ENCODE results near the gene PRDM11.

The PRDM11 gene

DNA sequence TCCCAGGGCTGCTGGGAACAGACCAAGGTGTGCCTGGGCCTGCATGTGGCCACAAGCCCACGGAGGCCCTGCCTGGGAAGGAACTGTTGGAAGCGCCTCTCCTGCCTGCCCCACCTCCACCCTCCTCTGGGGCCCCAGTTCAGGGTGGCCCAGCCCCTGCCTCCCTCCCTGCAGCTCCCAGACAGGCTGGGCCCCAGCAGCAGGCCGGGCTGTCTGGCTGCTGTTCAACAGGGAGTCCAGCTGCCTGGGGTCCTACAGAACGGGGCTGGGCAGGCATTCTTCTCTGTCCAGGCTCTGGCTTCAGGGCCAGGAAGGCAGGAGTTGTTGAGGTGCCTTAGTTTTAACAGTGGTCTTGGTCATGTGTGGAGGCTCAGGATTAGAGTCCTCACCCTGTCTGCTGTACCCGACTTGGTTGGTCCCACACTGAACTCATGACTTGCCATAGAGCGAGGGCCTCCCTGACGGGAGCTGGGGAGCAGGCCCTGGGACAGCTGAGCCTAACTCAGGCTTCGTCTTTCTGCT lies 11.8 kb downstream of the PRDM11 start:
- no peak for DNase-seq

DNA sequence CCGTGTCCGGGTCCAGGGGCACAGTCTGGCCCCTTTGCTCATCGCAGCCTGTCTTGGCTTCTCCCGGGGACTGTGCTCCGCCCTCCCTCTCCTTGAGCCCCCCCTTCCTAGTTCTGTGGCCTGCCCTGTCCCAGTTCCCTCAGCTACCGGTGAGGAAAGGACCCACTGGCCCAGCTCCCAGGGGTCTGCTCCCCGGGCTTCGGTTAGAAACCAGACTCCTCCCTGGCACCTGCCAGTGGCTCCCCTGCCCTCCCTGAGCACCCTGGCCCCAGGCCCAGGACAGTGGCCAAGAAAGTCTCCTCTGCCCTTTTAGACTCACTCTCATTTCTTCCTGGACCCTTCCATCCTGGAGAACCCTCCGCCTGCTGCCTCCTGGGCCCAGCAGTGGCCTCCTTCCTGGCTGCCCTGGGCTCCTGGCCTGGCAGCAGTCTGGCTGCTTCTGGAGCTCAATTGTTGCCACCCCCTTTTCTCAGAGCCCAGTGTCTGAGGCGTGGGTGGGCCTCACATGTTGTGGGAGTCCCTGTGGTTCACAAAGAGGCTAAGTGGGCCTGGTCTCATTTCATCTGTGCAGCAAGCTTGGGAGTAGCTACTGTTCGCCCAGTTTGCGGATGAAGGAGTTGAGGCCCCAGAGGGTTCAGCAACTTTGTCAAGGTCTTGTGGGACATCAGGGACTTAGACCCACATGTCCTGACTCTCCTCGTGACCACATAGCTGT lies 12.6 kb downstream of the PRDM11 start:
- no peak for DNase-seq

DNA sequence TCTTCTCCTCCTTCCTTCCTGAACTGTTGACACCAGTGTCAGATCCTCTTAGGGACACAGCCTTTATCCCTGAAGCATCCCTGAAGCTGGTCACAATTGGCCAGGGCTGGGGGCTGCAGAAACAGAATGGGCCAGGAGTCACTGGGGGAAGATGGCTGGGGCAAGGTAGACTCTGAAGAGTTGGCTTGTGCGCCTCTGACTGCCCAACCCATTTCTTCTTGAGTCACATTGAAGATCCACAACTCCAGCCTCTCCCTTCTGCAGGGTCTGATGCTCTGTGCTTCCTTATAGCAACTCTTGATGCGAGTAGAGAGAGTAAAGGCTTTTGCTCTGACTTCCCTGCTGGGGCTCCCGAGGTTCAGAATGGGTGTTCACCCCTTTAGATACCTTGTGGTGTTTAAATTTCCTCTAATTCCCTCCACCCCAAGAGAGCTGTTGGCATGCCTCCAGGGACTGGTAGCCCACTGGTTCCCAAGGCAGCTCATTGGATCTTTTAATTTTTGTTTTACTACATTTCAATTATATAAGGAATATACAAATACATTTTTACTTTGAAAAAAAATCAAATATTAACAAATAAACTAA lies 13.4 kb downstream of the PRDM11 start:
- DNase-seq: no peak

DNA sequence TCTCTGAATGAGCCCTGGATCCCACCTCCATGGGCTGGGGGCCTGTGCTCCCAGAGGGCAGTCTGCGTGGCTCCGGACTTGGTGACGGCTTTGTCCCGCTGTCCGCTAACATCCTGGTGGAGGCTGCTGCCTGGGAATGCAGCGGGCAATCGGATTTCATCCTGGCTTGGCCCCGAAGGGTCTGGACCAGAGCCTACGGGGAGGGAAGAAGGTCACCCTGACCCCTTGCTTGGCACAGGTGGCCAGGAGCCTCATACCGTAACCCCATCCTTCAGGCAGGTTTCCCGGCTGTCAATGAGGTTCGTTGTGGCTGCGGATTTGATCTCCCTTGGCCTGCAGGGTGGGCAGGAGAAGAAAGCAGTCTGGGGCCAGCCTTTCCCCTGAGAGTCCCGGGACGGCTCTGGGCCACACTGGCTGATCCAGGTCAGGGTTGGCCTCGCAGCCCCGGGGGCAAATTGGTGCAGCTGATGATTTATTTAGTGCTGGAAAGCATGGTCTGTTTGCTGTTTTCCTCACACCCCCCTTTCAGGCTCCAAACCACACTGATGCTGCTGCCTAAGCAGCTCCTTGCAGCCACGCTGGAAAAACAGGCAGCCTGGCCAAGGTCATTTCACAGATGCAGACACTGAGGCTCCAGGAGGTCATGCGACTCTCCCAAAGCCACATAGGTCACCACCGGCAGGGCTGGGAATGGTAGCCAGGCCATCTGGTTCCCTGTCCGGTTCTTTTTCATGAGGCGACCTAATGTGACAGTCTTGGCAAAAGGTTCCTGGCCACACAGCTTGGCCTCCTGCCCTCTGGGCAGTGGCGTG lies 15.0 kb downstream of the PRDM11 start:
- no peak for DNase-seq

DNA sequence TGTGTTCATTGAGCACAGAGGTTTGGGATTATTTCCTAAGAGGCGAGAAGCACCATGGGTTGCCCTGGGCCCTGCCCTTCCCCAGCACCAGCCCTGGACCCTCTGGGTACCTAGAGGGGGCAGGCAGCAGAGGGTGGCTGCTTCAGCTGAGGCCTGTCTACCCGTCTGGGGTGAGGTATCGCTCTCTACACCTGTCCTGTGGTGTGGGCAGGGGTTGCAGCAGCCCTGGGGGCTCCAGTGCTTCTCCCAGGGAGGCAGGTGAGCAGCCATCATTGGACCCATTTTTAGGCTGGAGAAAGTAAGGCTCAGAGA lies 15.6 kb downstream of the PRDM11 start:
- DNase-seq: no peak

DNA sequence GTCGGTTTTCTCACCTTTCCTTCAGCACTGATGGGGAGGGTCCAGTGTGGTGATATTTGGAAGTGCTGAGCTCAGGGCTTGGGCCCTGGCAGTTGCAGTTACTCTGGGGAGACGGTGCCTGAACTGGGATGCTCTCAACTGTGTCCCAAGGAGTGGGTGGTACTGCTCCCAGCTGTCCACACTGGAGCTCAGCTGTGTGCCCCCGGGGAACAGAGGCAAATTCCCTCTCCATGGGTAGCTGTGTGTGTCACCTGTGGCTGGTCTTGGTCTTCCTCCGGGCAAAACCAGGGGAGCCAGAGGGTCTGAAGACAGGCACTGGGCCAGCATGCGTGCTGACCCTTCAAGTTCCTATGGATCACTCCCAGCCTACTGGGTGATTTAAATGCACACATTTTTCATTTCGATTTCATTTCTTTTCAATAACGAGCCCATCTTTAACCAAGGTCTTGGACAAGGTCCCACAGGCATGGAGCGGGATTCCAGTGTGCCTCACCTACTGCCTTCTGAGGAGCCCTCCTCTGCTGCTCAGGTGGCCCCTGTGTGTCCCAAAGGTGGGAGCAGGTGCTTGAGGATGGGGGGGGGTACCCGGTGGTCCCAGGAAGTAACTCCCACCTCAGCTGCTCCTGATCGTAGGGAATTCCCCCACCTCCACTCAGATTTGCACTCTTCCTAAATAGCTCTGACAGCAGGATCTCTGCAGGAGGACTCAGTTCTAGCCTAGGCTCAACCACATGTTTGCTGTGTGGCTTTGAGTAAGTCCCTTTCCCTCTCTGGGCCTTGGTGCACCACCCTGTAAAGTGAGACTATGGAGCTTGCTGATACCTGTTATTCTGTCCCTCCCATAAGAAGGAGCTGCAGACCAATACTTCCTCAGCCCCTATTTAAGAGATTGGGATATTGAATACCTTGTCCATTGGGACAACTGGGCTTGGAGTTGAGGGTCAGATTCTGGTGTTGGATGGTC lies 16.8 kb downstream of the PRDM11 start:
- DNase-seq: no peak

DNA sequence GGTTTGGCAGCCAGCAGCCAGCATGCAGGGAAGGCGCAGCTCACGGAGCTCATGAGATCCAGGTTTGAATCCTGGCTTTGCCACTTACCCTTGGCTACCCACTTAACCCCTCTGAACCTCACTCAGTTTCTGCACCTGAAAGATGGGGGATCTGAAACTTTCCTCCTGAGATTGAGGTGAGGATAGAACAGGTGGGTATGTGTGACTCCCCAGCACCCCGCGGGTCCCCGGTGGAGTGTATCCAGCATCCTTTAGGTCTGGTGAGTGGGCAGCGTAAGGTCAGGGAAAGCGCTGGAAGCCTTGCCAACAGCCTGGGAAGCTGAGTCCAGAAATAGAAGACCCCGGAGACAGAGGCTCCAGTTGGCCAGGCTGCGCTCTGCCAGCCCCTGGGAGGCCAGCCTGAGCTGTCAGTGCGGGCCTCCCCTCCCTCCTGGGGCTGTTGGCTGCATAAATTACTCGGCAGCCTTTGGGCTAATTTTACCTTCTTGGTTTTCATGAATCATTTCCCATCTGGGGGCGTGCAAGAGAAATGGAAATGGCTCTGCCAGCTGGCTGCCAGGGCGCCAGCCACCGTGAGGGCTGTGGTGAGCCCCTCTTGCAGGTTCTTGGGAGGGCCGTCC lies 17.6 kb downstream of the PRDM11 start:
- no peak for DNase-seq

DNA sequence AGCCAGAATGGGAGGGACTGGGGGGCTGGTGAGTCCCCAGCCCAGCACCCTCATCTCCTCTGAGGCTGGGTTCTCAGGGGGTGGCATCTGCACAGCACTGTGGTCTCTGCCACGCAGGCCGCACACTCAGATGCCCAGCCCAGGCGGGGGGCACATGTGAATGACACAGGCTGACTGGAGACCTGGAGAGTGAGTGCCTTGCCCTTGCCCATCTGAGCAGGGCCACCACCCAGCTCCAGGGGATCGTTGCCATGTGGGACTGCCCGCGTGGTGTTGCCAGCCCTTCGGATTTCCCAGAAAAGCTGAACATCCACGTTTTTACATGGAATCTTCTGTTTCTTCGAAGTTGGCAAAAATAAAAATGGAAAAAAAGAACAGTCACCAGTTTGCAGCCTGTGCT lies 18.9 kb downstream of the PRDM11 start:
- no peak for DNase-seq

DNA sequence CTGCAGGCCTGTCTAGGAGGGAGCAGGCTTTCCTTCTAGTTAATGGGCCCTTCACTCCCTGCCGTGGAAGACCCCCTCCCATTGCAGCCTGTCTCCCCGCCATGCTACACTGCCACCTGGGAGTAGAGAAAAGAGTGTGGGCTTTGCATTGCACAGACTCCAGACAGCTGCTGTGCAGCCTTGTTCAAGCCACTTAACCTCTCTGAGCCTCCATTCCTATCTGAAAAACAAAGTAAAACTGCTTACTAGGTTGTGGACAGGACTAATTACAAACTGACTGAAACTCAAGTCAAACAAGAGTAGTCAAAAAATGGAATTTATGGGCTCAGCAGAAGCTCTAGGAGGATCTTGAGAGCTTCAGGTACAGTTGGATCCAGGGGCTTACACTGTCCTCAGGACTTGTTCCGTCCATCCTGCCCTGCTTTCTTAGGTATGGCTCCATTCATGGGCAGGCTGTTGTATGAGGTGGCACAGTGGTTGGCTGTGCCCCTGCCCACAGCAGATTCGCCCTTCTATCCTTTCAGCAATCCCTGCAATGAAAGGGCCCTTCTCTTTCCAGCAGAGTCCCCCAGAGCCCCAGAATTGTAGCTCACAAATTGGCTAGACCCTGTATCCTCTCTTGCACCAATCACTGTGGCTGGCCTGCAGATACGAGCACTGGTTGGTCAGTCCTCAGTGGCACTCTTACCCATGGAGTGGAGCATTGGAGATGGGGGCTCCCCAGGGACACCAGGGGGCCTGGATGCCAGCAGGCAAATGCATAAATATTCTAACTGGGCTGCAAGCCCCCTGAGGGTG lies 19.6 kb downstream of the PRDM11 start:
- DNase-seq: no peak

DNA sequence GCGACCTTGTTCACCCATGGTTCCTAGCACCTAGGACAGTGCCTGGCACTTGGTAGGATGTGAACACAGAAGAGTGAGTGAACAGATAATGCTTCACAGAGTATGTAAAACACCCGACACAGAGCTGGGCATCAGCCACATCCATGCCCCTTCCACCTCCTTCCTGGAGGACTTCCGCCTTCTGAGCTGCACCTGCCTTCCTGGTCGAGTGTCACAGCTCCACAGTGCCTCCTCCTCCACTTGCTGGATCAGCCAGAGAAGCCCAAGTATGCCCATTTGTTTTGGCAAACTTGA lies 20.1 kb downstream of the PRDM11 start:
- DNase-seq: peak; percentile 61

DNA sequence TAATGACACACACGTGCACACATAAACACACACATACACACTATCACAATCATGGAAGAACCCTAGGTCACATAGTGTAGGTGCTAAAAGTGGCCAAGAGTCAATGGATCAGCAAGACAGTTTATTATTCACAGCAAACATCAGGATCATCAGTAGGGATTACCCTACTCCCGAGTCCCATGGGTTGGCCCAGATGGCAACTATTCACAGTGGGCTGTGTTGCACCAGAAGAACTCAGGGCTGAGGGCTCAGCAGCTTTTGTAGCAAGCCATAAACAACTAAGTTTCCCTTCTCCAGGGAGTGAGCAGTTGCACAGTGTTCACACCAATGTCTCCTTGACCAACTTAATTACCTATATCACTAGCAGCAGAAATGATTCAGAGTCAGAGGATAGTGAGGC lies 20.8 kb downstream of the PRDM11 start:
- no peak for DNase-seq

DNA sequence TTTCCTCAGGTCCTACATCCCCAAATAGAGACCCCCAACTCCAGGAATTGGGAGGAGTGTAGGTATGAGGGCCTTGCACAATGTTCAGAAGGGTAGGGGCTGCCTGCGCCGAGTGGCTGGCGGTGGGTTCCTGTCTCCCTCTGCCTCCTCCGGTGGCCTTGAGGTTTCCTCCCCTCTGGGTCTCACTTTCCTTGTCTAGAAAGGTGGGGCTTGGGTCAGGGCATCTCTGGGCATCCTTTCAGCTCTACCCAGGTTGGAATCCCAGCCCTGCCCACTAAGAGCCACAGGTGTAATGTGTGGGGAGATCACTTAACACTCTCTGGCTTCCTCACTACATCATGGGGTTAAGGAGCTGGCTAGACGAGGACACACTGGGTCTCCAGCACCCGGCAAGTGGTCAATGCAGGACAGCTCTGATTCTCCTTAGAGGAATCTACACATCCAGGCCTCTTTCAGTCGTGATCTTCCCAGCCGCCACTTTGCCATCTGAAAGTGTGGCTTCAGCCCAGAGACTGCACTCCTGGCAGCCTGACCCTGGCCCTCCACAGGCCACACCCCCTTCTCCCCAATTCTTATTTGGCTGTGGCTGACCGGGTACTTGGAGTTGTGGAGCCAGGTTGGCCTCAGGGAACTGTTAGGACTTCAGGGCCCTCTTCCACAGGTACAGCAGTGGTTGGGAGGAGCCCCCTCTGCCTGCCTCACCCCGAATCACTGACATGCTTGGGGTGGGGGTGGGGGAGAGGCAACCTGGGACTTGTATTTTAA lies 22.1 kb downstream of the PRDM11 start:
- no peak for DNase-seq

DNA sequence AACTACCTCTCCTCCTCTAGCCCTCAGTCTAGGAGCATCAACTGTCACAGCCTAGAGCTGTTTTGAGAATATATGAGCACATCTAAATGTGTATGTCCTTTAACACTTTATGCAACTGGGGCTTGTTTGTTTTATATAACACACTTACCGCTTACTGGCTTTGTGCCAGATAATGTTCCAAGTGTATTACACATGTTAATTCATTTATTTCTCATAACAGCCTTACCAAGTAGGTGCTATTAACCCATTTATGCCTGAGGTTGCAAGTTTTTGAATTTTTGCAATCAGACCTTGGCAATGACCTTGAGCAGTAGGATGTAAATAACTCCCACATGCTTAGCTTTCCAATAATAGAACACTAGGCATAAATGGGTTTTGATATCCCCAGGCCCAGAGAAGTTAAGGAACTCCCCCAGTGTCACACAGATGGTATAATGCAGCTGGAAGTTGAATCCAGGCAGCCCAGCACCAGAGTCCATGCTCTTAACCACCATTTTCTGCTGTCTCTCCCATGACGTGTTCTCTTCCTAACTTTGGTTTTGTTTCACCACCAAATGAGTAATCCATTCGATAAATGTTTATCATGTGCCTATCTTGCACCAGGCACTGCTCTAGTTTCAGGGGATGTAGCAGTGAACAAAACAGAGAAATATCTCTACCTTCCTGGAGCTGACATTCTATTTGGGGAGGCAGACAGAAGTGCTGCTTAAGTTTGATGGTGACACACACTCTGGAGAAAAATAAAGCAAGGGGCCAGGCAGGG lies 23.1 kb downstream of the PRDM11 start:
- DNase-seq: peak; percentile 8

DNA sequence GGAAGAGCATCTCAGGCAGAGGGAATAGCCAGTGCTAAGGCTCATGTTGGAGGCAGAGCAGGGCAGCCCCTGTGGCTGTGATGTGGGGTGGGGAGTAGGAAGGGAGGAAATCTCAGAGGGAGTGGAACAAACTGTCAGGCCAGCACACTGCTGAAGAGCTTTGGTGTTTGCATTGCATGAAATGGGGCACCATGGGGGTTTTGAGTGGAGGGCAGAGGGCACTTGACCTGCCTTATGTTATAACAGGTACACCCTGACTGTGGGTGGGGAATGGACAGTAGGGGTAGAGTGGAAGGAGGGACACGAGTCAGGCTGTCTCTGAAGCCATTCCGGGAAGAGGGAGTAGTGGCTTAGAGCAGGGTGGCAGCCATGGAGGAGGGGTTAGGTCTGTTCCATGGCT lies 24.0 kb downstream of the PRDM11 start:
- DNase-seq: no peak

DNA sequence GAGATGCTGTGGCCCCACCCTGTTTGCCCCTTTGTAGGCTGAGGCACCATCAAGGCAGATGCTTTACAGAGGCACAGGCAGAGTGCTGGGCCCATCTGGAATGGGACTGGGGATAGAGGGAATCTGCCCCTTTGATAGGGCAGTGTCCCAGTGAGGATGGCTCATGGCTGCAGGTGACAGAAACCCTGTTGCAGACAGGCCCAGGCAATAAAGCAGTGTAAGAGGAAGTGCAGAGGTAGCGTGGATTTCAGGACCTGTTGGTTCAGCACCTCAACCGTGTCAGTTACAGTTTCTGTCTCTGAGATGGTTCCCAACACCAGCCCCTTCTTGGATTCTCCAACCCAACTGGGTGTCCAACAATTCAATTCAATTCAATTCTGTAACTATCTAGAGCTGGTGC lies 25.1 kb downstream of the PRDM11 start:
- DNase-seq: no peak

DNA sequence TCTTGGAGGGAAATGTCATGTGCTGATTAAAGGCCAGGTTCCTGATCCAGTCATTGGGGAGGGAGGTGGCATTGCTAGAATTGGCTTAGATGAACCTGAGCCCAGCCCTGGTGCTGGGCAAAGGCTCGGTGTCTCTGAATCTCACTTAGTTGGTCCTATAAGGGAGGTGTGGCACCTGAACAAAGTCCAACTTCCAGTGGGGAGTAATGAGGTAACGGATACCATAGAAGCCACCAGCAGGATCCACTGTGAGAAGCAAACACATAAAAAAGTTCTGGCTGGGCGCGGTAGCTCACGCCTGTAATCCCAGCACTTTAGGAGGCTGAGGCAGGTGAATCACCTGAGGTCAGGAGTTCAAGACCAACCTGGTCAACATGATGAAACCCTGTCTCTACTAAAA lies 26.6 kb downstream of the PRDM11 start:
- DNase-seq: no peak

DNA sequence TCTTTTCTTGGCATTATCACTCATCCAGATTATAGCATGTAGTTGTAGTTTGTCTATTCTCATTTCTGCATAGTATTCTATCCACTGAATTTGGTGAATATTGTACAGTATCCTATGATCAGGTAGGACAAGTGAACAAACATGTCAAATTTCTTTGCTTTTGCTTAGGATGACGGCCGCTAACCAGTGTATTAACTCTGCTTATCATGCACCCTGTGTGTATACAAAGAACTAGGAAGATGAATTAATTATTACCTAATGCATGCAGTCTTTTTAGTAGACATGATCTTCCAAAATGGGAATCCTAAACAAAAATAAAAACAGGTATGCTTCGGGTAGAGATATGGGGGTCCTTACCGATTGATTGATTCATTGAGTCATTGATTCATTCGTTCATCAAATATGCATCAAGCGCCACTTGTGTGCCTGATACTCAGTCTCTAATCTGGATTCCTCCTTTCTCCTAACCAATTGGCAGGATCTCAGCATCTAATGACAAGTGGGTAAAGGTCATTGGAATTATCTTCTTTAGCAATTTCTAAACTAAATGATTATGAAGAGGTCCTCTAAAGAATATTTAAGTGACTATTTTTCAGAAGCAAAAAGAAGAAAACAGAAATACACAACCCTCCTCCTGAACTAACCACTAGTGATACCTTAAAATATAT lies 27.9 kb downstream of the PRDM11 start:
- no peak for DNase-seq

DNA sequence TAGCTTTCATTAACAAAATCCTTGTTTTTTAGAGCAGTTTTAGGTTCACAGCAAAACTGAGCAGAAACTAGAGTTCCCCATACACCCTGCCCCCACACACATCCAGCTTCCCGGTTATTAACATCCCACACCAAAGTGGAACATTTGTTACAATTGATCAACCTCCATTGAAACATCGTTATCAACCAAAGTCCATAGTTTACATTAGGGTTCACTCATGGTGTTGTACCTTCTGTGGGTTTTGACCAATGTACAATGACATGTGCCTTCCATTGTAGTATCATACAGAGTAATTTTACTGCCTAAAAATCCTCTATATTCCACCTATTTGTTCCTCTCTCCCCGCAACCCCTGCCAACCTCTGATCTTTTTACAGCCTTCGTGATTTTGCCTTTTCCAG lies 28.5 kb downstream of the PRDM11 start:
- DNase-seq: no peak

DNA sequence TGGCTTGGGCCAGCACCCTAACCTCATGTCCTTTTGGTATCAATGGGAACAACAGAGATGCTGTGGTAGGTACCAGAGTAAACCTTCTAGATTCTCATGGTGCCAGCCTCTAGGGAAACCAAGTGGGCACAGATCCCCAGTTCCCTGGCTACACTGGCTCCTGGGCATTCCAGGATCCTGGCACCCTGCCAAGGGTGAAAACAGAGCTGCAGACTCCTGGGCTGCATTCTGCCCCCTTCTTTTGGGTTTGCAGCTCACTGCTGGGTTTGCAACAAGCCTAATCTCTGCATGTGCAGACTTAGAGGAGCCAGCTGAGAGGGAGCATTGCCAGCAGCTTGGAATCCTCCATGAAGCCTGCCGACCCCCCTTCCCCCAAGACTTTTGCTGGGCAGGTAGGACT lies 30.6 kb downstream of the PRDM11 start:
- peak; percentile 6 for DNase-seq

DNA sequence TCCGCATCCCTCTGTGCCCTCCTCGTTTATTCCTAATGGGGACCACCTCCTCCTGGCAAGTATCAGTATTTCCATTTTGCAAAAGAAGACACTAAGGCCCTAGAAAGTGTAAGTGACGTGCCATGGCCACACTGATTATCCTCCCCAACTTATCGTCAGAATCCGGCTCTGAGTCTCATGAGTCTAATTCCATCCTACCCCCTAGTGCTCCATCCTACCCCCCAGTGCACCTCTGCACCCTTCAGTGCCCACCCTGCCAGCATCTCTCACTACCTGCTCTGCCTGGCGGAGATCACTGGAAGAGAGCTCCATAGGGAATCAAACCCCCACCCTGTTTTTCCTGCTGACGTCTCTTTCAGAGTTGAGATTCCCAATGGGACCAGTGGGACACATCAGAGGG lies 31.8 kb downstream of the PRDM11 start:
- DNase-seq: no peak
